ENCODE measurements around the gene SULF2.

SULF2 gene

DNA sequence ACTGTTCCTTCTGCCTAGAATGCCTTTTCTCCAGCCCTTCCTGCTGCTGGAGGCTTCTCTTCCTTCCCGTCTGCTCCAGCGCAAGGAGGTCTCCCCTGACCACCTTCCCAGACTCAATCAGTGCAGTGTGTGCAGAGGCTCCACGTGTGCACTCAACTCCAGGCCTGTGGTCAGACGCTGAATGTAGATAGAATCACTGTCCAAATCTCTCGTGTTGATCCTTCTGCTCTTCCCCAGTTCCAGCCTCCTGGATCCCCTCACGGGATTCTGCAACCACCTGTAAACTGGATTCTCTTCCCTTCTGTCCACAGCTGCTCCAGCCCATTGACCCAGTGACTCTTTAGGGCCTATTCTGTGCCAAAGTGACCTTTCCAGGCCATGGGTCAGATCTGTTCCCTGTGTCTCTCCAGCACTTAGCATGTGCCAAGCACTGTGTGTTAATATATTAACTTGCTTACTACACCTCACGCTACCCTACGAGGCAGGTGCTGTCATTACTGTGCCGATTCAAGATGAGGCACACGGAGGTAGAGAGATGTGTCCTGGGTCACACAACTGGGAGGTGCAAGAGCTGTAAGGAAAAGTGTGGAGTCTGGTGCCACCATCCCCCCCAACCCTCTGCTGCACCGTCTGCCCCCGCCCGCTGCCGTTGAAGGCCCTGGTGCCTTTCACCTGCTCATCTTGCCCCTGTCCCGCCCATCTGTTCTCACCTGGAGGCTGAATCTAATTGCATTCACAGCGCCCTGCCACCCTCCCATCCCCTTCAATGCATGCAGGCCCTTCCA lies 112.2 kb downstream of the SULF2 start:
- Histone ChIP-seq H3K79me2 (ENCODE audit: control insufficient read depth, insufficient read depth, low read length, unreplicated experiment) (no peaks in the 10 kb centered on the region), H3K27ac (ENCODE audit: low read depth, low read length) (no peak overlapping the region), H3K4me3 (ENCODE audit: low read depth, low read length) (no peak overlapping the region), H3K27me3 (ENCODE audit: insufficient read depth, low read length) (no peaks in the 10 kb centered on the region), H3K36me3 (ENCODE audit: insufficient read depth, low read length) (no peaks in the 10 kb centered on the region), H3K4me1 (ENCODE audit: control insufficient read depth, insufficient read depth, low read length, unreplicated experiment) (no peaks in the 10 kb centered on the region), H2AFZ (ENCODE audit: low read length, unreplicated experiment) (no peak overlapping the region)

DNA sequence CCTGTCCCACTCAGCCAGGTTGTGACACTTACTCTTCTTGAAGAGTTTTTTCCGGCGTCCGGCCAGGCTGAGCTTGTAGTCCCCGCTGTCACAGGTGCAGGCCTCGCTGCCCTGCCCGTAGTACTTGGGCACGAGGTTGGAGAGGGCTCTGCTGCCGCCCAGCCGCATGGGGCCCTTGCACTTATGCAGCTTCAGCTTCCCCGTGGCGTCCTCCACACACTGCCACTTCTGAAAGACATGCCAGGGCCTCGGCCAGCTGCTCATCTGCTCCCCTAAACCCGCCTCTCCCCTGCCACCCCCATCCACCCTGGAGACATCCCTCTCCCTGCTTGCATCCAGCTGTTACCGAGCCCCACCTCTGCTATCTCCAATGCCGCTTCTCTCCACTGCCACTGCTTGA lies 113.1 kb downstream of the SULF2 start:
- Histone ChIP-seq H3K27ac (ENCODE audit: low read depth, low read length) (no peak overlapping the region), H3K27me3 (ENCODE audit: insufficient read depth, low read length) (no peaks in the 10 kb centered on the region), H3K4me1 (ENCODE audit: control insufficient read depth, insufficient read depth, low read length, unreplicated experiment) (no peaks in the 10 kb centered on the region), H2AFZ (ENCODE audit: low read length, unreplicated experiment) (no peak overlapping the region), H3K79me2 (ENCODE audit: control insufficient read depth, insufficient read depth, low read length, unreplicated experiment) (no peaks in the 10 kb centered on the region), H3K36me3 (ENCODE audit: insufficient read depth, low read length) (no peaks in the 10 kb centered on the region), H3K4me3 (ENCODE audit: low read depth, low read length) (no peak overlapping the region)

DNA sequence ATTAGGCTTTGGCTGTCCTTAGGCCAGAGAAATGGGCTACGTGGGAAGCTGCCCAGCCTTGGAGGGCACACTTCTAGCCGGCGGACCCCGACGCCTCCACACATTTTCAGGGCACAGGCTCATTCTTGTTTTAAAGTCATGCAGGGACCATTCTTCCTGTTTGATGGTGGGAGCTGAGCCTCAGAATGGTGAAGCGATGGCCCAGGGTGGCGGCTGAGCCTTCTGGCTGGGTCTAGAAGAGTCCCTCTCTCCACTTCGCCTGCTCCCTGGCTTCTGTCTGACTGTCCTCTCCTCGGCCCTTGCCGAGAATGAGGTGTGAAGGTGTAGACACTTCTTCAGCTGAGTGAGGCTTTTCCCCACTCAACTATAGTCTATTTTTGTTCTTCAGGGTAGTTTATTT lies 114.4 kb downstream of the SULF2 start:
- Histone ChIP-seq H3K4me1 (ENCODE audit: control insufficient read depth, insufficient read depth, low read length, unreplicated experiment) (no peaks in the 10 kb centered on the region), H3K4me3 (ENCODE audit: low read depth, low read length) (no peak overlapping the region), H3K79me2 (ENCODE audit: control insufficient read depth, insufficient read depth, low read length, unreplicated experiment) (no peaks in the 10 kb centered on the region), H3K27ac (ENCODE audit: low read depth, low read length) (no peak overlapping the region), H3K36me3 (ENCODE audit: insufficient read depth, low read length) (no peaks in the 10 kb centered on the region), H2AFZ (ENCODE audit: low read length, unreplicated experiment) (no peak overlapping the region), H3K27me3 (ENCODE audit: insufficient read depth, low read length) (no peaks in the 10 kb centered on the region)

DNA sequence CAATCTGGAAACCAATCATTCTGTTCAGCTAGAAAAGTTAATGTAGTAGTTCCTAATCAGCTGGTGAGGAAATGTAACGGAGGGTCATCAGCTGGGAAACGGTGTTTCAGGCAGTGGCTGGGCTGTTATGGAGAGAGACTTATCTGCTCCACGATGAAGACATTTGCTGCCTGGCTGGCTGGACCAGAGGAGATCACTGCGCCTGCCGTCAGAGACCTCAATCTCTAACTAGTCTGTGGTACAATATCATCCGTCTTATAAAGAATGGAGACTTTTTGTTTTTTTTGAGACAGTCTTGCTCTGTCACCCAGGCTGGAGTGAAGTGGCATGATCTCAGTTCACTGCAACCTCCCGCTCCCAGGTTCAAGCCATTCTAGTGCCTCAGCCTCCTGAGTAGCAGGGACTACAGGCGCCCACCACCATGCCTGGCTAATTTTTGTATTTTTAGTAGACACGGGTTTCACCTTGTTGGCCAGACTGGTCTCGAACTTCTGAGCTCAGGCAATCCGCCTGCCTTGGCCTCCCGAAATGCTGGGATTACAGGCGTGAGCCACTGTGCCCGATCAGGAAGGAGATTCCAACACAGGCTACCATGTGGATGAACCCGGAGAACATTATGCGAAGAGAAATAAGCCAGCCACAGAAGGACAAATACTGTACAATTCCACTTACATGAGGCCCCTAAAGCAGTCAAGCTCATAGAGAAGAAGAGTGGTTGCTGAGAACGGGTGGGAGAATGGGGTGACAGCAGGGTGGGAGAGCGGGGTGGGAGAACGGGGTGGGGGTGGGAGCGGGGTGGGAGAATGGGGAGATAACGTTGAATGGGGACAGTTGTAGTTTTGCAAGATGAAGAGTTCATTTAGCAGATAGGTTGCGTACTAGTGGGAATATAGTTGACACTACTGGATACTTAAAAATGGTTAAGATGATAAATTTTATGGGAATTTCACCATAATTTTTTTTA lies 115.1 kb downstream of the SULF2 start:
- no peaks in the 10 kb centered on the region for H3K36me3 ChIP-seq (ENCODE audit: insufficient read depth, low read length)
- no peak overlapping the region for H3K27ac ChIP-seq (ENCODE audit: low read depth, low read length)
- H2AFZ ChIP-seq (ENCODE audit: low read length, unreplicated experiment), result no peak overlapping the region
- no peak overlapping the region for H3K4me3 ChIP-seq (ENCODE audit: low read depth, low read length)
- no peaks in the 10 kb centered on the region for H3K79me2 ChIP-seq (ENCODE audit: control insufficient read depth, insufficient read depth, low read length, unreplicated experiment)
- no peaks in the 10 kb centered on the region for H3K4me1 ChIP-seq (ENCODE audit: control insufficient read depth, insufficient read depth, low read length, unreplicated experiment)
- no peaks in the 10 kb centered on the region for H3K27me3 ChIP-seq (ENCODE audit: insufficient read depth, low read length)

DNA sequence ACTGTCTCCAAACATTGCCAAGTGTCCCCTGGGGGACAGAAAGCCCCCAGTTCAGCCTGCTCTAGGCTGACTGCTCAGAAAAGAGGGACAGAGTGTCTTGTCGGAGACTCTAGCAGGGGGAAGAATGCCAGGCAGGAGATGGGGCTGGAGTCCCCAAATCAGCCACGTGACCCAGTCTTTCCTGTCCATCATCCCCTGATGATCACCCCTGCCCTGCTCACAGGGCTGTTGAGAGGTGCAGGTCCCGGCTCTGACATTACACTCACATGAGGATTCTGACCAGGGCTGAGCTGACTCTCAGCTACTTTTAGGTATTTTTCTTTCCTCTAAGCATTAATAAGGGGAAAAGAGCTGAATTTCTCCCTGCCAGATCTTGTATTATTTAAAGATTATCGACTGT lies 115.8 kb downstream of the SULF2 start:
- H3K27me3 ChIP-seq (ENCODE audit: insufficient read depth, low read length), result no peaks in the 10 kb centered on the region
- H3K27ac ChIP-seq (ENCODE audit: low read depth, low read length), result no peak overlapping the region
- no peaks in the 10 kb centered on the region for H3K36me3 ChIP-seq (ENCODE audit: insufficient read depth, low read length)
- no peaks in the 10 kb centered on the region for H3K79me2 ChIP-seq (ENCODE audit: control insufficient read depth, insufficient read depth, low read length, unreplicated experiment)
- H3K4me1 ChIP-seq (ENCODE audit: control insufficient read depth, insufficient read depth, low read length, unreplicated experiment), result no peaks in the 10 kb centered on the region
- no peak overlapping the region for H2AFZ ChIP-seq (ENCODE audit: low read length, unreplicated experiment)
- H3K4me3 ChIP-seq (ENCODE audit: low read depth, low read length), result no peak overlapping the region

DNA sequence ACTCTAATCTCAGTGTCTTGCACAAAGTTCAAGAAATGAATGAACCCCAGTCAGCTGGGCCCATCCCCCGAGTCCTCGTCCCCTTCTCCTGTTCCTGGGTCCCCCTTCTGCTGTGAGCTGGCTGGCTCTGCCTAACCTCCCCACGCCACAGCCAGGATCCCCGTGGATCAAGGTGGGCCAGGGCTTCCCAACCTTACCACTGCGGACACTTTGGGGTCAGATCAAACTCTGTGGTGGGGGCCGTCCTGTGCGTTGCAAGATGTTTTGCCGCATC lies 116.2 kb downstream of the SULF2 start:
- H3K4me1 ChIP-seq (ENCODE audit: control insufficient read depth, insufficient read depth, low read length, unreplicated experiment), result no peaks in the 10 kb centered on the region
- H3K79me2 ChIP-seq (ENCODE audit: control insufficient read depth, insufficient read depth, low read length, unreplicated experiment), result no peaks in the 10 kb centered on the region
- no peak overlapping the region for H3K4me3 ChIP-seq (ENCODE audit: low read depth, low read length)
- H3K27ac ChIP-seq (ENCODE audit: low read depth, low read length), result no peak overlapping the region
- H3K36me3 ChIP-seq (ENCODE audit: insufficient read depth, low read length), result no peaks in the 10 kb centered on the region
- H3K27me3 ChIP-seq (ENCODE audit: insufficient read depth, low read length), result no peaks in the 10 kb centered on the region
- H2AFZ ChIP-seq (ENCODE audit: low read length, unreplicated experiment), result no peak overlapping the region

DNA sequence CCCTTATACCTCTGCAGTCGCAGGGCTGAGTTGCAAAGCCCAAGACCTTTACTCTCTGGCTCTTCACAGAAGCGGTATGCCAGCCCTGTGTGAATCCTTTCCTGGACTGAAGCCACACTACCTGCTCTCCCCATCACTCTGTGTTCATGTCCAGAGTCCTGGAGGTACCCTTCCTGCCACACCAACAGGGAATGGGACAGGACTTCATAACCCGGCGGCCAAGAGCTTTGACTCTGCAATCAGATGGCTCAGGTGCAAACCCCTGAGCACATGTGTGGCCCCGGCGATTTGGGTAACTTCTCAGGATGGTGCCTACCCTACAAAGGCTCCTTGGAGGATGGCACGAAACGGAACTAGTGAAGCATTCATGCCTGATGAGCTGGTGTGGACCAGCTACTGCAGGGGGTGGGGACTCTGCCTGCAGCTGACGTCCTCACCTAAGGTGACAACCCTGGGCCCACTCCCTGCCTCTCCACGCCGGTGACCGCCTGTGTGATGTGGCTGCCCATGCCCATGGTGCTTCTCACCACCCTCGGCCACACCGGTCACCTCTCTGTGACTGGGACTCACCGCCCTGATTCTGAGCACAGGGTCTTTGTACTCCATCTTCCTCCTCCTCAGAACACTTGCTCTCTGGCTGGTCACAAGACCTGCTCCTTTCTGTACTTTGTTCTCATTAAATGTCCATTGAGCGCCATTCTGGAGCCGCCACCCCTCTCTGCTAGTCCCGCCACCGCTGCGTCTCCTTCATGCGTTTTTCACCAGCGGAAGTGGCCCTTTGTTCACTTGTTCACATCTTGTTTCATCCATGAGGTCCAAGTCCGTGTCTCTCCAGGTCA lies 116.7 kb downstream of the SULF2 start:
- H3K27me3 ChIP-seq (ENCODE audit: insufficient read depth, low read length), result no peaks in the 10 kb centered on the region
- H3K36me3 ChIP-seq (ENCODE audit: insufficient read depth, low read length), result no peaks in the 10 kb centered on the region
- no peak overlapping the region for H2AFZ ChIP-seq (ENCODE audit: low read length, unreplicated experiment)
- H3K27ac ChIP-seq (ENCODE audit: low read depth, low read length), result no peak overlapping the region
- no peak overlapping the region for H3K4me3 ChIP-seq (ENCODE audit: low read depth, low read length)
- H3K4me1 ChIP-seq (ENCODE audit: control insufficient read depth, insufficient read depth, low read length, unreplicated experiment), result no peaks in the 10 kb centered on the region
- H3K79me2 ChIP-seq (ENCODE audit: control insufficient read depth, insufficient read depth, low read length, unreplicated experiment), result no peaks in the 10 kb centered on the region

DNA sequence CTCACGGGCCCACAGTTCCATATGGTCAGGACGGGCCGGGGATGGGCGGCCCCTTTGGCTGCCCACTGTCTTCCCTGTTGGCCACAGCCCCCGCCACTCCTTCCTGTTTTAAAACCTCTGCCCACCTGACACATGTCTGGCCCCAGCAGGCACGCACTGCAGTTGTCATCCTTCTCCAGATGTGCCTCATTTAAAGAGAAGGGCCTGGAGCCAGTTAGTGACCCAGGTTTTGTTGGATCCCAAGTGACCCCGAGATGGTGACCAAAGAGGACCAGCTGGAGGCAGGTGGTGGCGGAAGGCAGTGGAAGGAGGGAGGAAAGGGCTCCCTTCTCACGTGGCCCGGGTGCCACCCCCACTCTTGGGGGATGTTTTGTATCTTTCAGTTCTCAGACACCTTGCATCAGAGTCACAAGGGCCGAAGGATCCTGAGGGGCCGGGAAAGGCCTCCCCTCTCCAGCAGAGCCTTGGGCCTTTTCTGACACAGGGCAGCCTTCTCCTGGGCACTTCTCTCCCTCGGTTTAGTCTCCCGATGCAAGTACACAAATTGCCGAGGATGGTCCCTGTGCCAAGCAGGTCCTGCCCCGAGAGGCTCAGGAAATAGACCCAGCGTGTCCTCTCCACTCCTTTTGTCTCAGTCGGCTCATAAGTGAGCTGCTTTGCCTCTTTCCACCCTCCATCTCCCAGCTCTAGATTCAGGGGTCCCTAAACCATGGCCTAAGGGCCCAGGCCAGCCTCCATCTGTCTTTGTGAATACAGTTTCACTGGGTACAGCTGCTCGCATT lies 117.6 kb downstream of the SULF2 start:
- H3K36me3 ChIP-seq (ENCODE audit: insufficient read depth, low read length), result no peaks in the 10 kb centered on the region
- no peaks in the 10 kb centered on the region for H3K27me3 ChIP-seq (ENCODE audit: insufficient read depth, low read length)
- no peaks in the 10 kb centered on the region for H3K4me1 ChIP-seq (ENCODE audit: control insufficient read depth, insufficient read depth, low read length, unreplicated experiment)
- no peak overlapping the region for H3K27ac ChIP-seq (ENCODE audit: low read depth, low read length)
- no peaks in the 10 kb centered on the region for H3K79me2 ChIP-seq (ENCODE audit: control insufficient read depth, insufficient read depth, low read length, unreplicated experiment)
- H3K4me3 ChIP-seq (ENCODE audit: low read depth, low read length), result no peak overlapping the region
- no peak overlapping the region for H2AFZ ChIP-seq (ENCODE audit: low read length, unreplicated experiment)

DNA sequence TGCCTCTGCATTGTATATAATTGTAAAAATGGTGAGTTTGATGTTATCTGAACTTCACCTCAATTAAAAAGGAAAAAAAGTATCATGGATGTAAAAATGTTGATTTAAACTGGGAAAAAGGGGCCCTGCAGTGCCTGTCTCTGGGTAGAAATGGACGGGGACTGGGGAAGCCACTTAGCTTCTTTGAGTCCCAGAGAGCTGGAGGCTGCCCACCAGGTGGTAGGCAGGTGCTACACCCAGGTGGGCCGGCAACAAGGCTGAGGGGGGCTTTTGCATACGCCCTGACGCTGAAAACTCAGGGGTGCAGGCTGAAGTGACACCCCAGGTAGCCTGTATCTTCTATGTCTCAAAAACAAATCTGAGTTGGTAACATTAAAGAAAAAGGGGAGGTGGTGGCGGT lies 118.2 kb downstream of the SULF2 start:
- H3K36me3 ChIP-seq (ENCODE audit: insufficient read depth, low read length), result no peaks in the 10 kb centered on the region
- H3K4me3 ChIP-seq (ENCODE audit: low read depth, low read length), result no peak overlapping the region
- no peak overlapping the region for H2AFZ ChIP-seq (ENCODE audit: low read length, unreplicated experiment)
- no peak overlapping the region for H3K27ac ChIP-seq (ENCODE audit: low read depth, low read length)
- no peaks in the 10 kb centered on the region for H3K27me3 ChIP-seq (ENCODE audit: insufficient read depth, low read length)
- no peaks in the 10 kb centered on the region for H3K4me1 ChIP-seq (ENCODE audit: control insufficient read depth, insufficient read depth, low read length, unreplicated experiment)
- H3K79me2 ChIP-seq (ENCODE audit: control insufficient read depth, insufficient read depth, low read length, unreplicated experiment), result no peaks in the 10 kb centered on the region

DNA sequence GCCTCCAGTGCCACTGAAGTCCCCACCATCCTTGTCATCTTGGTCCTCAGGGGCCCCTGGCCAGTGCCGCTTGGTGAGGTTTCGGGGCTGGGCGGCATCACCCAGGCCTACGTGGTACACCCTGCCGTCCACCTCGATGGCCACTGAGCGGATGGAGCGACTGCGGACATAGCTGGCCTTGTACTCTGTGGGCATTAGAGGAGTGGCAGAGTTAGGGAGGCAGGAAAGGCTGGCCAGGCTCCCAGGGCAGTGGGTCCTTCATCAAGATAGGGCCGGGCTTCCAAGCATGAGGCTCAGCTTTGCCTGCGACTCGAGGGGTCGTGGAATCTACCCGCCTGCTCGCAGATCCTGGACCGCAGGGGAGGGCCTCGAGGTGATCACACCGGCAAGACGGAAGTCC lies 119.0 kb downstream of the SULF2 start:
- no peak overlapping the region for H3K4me3 ChIP-seq (ENCODE audit: low read depth, low read length)
- no peaks in the 10 kb centered on the region for H3K27me3 ChIP-seq (ENCODE audit: insufficient read depth, low read length)
- no peaks in the 10 kb centered on the region for H3K79me2 ChIP-seq (ENCODE audit: control insufficient read depth, insufficient read depth, low read length, unreplicated experiment)
- H3K27ac ChIP-seq (ENCODE audit: low read depth, low read length), result no peak overlapping the region
- no peaks in the 10 kb centered on the region for H3K36me3 ChIP-seq (ENCODE audit: insufficient read depth, low read length)
- H2AFZ ChIP-seq (ENCODE audit: low read length, unreplicated experiment), result no peak overlapping the region
- H3K4me1 ChIP-seq (ENCODE audit: control insufficient read depth, insufficient read depth, low read length, unreplicated experiment), result no peaks in the 10 kb centered on the region

Measured in ACC112 (cell line).